ENCODE measurements around the gene GRIN1.

The GRIN1 gene

DNA sequence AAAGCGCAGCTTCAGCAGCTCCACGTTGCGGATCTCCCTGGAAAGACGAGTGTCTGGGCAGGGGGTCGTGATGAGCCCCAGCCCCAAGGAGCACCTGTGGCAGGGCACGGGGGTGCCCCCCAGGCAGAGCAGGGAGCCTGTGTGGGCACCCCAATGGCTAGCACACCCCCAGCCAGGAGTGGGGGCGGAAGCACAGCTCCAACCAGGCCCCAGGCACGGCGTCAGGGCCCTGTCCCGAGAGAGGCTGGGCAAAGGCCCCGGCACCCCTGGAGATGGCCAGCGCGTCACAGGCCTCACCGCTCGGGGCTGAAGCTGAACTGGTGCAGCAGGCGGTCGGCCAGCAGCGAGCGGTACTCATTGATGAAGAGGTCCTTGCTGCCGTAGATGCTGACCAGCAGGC, 41.5 kb downstream of the GRIN1 start:
- no peak for DNase-seq

- no peak for DNase-seq
Observed at GRCh38 chr9:137181680-137182079, 42.7 kb downstream of the GRIN1 start.

DNA sequence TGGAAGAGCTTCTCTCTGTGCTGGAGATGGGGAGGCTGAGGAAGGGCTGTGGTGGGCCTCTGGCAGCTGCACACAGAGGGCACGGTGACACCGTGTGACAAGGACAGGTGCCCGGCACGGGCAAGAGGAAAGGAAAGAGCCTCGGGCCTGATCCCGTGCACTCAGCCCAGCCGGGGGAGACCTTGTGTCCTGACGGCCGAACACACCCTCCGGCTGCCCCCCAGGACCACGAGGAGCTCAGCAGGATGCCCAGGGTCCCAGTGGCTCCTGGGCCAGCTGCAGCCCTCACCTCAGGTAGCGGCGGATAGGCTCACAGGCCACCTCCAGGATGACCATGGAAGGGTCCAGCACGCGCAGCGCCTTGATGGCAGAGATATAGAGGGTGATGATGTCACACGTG, 43.9 kb downstream of the GRIN1 start:
- DNase-seq = no peak

DNA sequence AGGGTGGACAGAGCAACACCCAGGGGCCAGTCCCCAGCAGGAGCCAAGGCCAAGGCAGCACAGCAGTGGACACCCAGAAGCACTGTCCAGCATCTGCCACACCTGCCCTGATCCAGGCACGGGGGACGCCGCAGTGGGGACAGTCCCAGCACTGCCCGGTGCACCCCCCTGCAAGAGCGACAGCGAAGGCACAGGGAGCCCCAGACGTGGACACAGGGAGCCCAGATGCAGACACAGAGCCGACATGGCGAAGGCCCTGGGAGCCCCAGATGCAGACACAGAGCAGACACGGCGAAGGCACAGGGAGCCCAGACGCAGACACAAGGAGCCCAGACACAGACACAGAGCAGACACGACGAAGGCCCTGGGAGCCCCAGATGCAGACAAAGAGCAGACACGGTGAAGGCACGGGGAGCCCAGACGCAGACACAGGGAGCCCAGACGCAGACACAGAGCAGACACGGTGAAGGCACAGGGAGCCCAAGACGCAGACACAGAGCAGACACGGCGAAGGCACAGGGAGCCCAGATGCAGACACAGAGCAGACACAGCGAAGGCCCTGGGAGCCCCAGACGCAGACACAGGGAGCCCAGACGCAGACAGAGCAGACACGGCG, 45.1 kb downstream of the GRIN1 start:
- no peak for DNase-seq

GRCh38 chr9:137184881-137185660, 46.1 kb downstream of the GRIN1 start:
- no peak for DNase-seq

DNA sequence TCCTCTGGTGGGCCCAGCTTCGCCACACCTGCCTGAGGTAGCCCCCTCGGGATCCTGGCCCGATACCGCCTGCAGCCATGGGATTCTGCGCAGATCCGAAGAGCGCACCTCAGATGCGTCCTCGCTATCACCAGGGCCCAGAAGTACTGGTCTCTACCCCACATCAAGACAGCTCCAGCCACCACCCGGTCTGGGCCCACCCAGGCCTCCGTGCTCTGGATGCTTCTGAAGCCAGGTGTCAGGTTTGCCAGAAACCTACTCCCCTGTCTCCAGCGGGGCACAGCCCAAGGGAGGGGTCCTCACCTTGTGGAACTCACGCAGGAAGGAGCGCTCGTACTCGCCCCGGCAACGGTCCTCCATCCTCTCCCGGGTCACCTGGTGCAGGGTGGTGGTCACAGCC, 47.0 kb downstream of the GRIN1 start:
- DNase-seq = no peak

DNA sequence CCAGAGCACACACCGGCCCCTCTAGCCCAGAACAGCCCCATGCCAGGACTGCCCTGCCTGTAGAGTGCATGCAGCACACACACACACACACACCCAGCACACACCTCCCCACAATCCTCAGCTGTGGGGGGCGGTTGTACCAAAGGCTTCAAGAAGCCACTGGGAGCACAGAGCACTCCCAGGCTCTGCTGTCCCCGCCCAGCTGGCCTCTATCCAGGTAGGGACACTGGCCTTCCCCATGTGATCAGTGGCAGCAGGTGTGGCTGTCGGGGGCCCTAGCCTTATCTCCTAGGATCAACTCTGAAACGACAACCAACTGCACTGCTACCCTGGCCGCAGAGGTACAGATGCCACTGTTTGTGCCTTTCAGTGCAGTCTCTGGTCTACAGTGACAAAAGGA, 47.4 kb downstream of the GRIN1 start:
- no peak for DNase-seq

DNA sequence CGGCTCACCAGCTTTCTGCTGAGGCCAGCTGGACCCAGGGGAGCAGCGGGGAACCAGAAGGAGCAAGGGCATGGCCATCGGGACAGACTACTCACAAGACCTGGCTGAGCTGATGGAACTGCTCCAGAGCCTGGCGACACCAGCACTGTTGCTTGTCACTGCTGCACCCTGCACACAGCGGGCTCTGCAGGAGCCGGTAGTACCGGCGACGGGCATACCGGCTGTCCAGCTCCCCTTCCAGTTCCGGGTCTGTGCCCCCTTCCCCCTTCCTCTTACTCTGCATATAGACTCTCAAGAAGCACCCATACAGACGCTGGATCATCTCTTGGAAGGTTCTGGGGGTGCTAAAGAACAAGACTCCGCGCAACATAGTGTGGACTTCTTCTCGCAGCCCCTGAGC, 48.4 kb downstream of the GRIN1 start:
- no peak for DNase-seq

DNA sequence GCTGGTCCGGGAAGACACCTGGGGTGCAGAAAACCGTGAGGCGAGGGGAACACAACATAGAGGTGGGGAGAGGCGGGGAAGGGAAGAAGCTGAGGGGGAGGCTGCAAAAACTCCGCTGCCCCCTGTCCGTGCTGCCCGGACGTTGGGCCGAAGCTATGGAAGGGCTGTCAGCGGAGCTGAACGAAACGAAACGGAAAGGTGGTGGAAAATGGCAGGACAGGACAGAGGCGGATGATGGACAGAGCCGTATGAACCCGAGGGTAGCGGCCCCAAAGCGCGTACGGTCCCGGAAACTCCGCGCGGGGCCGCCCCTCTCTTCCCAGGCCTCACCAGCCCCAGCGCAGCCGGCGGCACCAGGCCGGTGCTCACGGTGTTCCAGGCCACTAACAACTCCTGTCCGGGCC, 49.1 kb downstream of the GRIN1 start:
- DNase-seq = no peak

DNA sequence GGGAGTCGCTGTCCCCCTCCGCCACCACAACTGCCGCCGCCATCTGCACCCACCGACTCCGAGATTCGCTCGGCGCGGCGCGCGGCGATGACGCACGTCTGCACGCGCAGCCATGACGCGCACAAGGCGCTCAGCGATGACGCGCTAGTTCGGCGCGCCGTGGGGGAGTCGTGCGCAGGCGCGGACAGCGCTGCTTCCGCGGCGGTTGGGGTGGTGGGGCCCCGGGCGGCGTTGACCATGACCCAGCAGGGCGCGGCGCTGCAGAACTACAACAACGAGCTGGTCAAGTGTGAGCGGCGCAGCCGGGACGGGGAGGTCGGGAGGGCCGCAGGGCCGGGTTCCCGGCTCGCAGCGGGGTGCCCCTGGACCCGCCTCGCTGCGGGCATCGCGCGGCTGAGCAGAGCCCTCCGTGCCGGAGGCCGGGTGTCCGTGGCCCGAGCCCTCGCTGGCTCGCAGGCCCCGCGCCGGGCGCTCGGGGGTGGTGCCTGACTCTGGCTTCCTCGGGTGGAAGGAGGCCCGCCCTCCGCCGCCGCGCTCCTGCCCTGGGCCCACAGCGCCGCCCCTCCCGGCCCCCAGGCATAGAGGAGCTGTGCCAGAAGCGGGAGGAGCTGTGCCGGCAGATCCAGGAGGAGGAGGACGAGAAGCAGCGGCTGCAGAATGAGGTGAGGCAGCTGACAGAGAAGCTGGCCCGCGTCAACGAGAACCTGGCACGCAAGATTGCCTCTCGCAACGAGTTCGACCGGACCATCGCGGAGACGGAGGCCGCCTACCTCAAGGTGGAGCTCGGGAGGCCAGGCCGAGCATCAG, 49.7 kb downstream of the GRIN1 start, which contains the start of the genes ANAPC2 and SSNA1:
Gene ANAPC2 (minus strand): TSS at position 71 of the 807 bp plus-strand sequence. CDS start 28 bp downstream, at position 43.
Gene SSNA1 (plus strand): TSS at position 187 of the 807 bp plus-strand sequence. CDS start 51 bp downstream, at position 238.
- peak; percentile 50 for DNase-seq

DNA sequence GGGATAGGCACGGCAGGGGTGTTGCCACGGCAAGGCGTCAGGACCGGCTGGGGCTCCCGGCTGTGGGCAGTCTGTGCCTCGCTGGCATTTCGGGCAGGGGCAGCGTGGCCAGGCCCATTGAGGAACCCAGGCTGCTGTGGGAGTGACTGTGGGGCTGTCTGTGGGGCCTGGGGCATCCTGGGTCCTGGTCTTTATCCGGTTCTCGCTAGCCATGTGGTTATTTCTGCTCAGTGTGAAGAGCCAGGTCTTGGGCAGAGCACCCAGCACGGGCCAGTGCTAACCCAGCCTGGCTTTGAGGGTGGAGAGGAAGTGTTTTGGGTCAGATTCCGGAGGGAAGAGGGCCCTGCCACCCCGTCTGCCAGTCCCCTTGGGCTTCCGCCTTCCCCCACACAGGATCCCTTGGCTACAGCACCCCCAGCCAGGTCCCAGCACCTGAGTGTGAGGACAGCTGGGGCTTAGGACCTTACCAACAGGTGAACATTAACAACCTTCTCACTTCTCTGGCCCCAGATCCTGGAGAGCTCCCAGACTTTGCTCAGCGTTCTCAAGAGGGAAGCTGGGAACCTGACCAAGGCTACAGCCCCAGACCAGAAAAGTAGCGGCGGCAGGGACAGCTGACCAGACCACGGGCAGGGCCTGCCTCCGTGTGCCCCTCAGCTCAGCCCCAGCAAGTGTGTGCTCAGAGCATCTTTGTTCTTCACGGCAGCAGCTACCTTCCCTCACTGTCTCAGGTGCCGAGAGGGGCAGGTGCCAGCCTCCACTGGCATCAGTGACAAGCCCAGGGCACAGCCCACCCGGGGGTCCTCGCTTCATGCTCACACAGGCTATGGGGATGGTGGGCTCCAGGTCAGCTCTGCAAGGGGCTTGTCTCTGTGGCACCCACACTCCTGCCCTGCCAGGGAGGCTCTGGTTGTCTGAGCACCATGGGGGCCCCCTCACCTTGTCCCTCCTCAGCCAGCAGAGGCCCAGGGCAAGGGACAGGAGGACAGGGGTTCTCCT, 50.6 kb downstream of the GRIN1 start:
- DNase-seq = no peak

DNA sequence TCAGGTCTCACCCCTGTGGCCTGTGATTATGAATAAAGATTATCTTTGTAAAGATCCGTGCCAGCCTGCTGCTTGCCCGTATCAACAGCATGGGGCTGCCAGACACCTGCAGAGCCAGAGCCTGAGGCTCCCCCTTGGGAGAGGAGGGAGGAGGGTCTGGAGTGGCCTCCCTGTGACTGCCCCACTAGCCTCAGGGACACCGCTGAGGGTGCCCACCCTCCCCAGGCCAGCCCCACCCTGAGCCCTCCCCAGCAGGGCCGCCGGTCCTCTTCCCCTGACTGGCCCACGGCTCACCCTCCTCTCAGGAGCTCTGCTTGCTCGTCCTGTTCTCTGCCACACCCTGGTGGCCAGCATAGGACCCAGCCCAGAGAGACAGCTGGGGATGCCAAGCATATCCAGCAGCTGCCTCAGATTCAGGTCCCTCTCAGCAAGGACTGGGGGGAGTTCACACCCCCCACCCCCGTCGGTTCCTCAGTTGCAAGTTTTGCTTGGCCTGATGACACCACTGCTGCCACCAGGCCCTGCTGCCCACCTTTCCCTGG, 51.4 kb downstream of the GRIN1 start:
- DNase-seq = no peak

DNA sequence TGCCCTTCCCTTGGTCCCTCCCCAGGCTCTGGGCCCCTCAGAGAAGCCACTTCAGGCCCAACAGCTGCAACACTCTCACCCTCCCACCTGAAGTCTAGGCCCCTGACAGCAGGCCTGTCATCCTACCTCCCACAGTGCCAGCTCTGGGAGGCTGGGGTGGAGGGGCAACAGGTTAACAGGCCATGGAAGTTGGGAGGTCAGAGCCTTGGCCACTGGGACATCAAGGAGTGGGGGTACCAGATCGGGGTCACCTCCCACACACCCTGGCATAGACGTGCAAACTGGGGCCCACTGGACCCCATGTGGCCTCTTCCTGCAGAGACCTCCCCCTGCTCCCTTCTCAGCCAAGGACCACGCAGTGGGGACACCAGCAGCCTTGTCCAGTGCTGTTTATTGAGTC, 52.3 kb downstream of the GRIN1 start:
- no peak for DNase-seq

DNA sequence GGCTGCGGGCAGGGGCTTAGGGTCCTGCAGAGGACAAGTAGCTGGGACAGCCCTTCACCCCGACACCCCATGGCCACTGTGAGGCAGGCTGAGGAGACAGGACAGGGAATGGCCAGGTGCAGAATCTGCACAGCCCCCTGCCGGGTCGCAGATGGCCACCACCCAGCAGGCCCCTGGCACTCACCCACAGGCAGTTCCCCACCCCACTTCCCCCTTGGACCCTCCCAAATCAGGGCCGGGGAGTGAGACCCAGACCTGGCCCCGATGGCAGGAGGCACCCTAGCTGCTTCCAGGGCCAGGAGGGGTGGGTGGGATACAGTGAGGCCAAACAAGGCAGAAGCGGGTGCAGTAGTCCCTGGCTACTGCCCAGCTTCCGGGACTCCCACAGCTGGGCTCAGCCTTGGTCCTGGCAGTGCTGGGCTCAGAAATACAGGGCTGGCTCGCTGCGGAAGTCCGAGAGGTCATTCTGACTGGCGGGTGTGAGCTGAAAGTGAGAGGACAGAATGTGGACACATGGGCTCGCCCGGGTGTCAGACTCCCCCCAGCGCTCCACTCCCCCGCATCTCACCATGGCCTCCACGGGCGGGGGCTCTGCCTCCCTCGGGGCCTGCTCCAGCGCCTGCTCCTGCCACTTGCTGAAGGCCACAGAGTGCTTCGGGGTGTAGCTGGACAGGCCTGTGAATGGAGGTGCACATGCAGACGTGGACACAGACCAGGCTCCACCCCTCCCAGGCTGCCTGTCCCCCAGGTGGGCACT, 52.9 kb downstream of the GRIN1 start:
- DNase-seq = no peak

DNA sequence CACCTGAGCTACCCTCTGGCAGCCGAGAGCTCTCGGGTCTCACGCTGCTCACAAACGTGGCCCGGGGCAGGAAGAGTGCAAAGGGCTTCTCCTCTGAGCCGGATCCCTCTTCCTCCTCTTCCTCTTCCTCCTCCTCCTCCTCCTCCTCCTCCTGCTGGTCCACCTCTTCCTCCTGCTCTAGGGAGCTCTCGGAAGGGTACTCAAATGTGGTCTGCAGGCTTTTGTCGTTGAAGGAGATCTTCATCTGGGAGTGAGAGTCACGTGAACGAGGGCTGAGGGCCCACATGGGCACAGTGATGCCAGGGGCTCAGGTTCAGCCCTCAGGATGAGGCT, 53.5 kb downstream of the GRIN1 start:
- no peak for DNase-seq

DNA sequence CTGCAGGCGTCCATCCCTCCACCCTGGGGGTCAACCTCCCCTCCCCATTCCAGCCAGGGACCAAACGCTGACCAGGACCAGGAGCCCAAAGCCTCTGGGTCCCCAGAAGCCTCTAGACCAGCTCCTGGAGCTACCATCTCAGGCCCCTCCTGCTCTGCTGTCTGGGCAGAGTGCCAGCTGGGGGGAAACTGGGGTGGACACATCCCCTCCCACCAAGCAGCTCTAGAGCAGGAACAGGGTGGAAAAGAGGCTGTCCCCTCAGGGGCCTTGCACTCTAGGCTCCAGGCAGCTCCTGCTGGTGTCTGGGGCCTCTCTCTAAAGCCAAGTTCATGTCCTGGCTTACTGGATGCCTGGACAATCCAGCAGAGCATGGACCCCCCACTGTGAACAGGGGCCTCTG, 53.9 kb downstream of the GRIN1 start:
- DNase-seq = no peak

GRCh38 chr9:137193771-137194170, 54.8 kb downstream of the GRIN1 start:
- no peak for DNase-seq

GRCh38 chr9:137194388-137194787, 55.4 kb downstream of the GRIN1 start:
- no peak for DNase-seq

DNA sequence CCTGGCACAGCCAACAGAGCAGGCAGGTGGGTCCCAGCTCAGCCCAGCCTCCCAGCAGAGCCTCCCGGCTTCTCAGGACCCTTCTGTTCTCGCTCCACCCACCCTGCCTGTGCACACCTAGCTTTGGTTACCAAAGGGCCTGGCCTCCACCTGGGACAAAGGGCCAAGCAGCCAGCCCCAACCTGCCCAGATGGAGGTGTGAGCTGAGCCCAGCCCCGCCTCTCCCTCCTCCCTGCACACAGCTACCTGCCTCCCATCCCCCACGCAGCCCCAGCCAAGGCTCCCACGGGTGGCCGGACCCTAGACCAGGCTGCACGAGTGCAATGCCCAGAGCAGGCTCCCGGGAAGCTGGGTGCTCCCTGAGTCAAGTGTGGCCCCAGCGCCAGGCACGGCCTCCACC, 56.0 kb downstream of the GRIN1 start:
- DNase-seq = no peak

GRCh38 chr9:137195525-137196220, 56.7 kb downstream of the GRIN1 start:
- peak; percentile 84 for DNase-seq
